NCI-H1417 (cell line): ENCODE data around the gene IL36RN.

ENCODE experiments used
- DNase-seq, 3 experiments: peaks; one replicate each; lab custom pipeline; 2025; lab: John Stamatoyannopoulos, UW

IL36RN gene

GRCh38 chr2:113050921-113051895, 7.8 kb upstream of the IL36RN start:
- DNase-seq, result no peak

- DNase-seq, result no peak
Measured at GRCh38 chr2:113052396-113052917, 6.5 kb upstream of the IL36RN start, which contains the start of gene IL36B. Gene IL36B (minus strand): TSS chr2:113052867.

- no peak for DNase-seq
Measured at GRCh38 chr2:113053666-113054065, 5.3 kb upstream of the IL36RN start.

GRCh38 chr2:113054066-113054465, 4.9 kb upstream of the IL36RN start:
- DNase-seq, result no peak

- DNase-seq, result no peak
Measured at GRCh38 chr2:113056521-113056920, 2.5 kb upstream of the IL36RN start.

GRCh38 chr2:113057117-113057516, 1.9 kb upstream of the IL36RN start:
- no peak for DNase-seq

- no peak for DNase-seq
Measured at GRCh38 chr2:113058411-113058994, 495 bp upstream of the IL36RN start.

- DNase-seq, result no peak
Measured at GRCh38 chr2:113060396-113060795, 1.4 kb downstream of the IL36RN start.

- no peak for DNase-seq
Measured at GRCh38 chr2:113060796-113061195, 1.8 kb downstream of the IL36RN start.

- no peak for DNase-seq
Measured at GRCh38 chr2:113061241-113061640, 2.2 kb downstream of the IL36RN start.

- DNase-seq, result no peak
Measured at GRCh38 chr2:113061896-113062770, 3.1 kb downstream of the IL36RN start.

- DNase-seq, result no peak
Measured at GRCh38 chr2:113064281-113064680, 5.3 kb downstream of the IL36RN start.

- DNase-seq, result no peak
Measured at GRCh38 chr2:113064898-113065297, 5.9 kb downstream of the IL36RN start.

- DNase-seq, result no peak
Measured at GRCh38 chr2:113067681-113068080, 8.7 kb downstream of the IL36RN start, which contains the start of gene IL1F10. Gene IL1F10 (plus strand): TSS chr2:113067970. CDS start chr2:113072739, 4,769 bp downstream.

- DNase-seq, result no peak
Measured at GRCh38 chr2:113068249-113068648, 9.3 kb downstream of the IL36RN start.

GRCh38 chr2:113068706-113069485, 9.9 kb downstream of the IL36RN start:
- DNase-seq, result no peak

GRCh38 chr2:113069676-113070605, 10.9 kb downstream of the IL36RN start:
- no peak for DNase-seq

- DNase-seq, result peak in 1 of 3 experiments; percentile 9
Measured at GRCh38 chr2:113070606-113070975, 11.6 kb downstream of the IL36RN start.

GRCh38 chr2:113072584-113072983, 13.6 kb downstream of the IL36RN start:
- DNase-seq, result no peak

GRCh38 chr2:113073325-113073834, 14.4 kb downstream of the IL36RN start:
- no peak for DNase-seq
